Esophagus mucosa (tissue), 1 donor: Measurements from ENCODE around the gene LGR6. TPM values are rescaled to one million over a fixed set of nuclear protein-coding genes. Genes with fewer than 3 reads are reported as not detected.
"Not testable (repeated sequence)": the region's sequence is repeated elsewhere in the genome, so short reads cannot be mapped to it uniquely, and the experiment has no call there.

Source experiments
- ATAC-seq: fragments of 200-7000 bp; cut with Tn5 transposase; one replicate; pipeline ENCODE4 v1.9.1; 2020
- total RNA-seq: library from RNA; stranded (reverse); gene quantifications from one replicate; pipeline ENCODE4 v1.2.4, GENCODE V29; 2023
- donor health status: DM: yes; HTN: yes; CAD: no.

The LGR6 gene
- total RNA-seq, 1 donor from 2014 or later: 2.7 TPM

DNA sequence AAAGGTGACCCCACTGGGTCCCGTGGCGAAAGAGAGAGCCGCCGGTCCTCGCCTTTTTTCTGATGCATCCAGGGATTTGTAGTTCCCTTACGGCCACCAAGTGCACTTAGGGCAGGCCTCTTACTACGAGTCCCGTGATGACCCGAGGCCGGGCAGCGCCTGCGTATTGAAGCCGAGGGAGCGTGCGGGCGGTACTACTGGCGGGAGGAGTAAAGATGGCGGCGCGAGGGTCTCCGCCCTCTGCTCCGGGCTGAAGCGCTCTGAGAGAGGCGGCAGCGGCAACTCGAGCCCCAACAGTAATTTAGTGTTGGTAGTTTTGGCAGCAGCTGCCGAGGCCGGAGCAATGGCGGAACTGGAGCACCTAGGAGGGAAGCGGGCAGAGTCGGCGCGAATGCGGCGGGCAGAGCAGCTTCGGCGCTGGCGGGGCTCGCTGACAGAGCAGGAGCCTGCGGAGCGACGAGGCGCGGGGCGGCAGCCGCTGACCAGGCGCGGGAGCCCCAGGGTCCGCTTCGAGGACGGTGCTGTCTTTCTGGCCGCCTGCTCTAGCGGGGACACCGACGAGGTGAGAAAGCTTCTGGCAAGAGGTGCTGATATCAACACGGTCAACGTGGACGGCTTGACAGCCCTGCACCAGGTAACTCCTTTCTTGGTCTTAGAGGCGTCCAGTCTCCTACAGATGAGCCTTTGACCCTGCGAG is 155.1 kb downstream of the LGR6 start, which contains the start of gene PPP1R12B:
Gene PPP1R12B, plus strand, starts transcription at position 191 of the 697 bp plus-strand sequence. Its CDS starts 153 bp downstream, at position 344.
- peak; percentile 100 for ATAC-seq

DNA sequence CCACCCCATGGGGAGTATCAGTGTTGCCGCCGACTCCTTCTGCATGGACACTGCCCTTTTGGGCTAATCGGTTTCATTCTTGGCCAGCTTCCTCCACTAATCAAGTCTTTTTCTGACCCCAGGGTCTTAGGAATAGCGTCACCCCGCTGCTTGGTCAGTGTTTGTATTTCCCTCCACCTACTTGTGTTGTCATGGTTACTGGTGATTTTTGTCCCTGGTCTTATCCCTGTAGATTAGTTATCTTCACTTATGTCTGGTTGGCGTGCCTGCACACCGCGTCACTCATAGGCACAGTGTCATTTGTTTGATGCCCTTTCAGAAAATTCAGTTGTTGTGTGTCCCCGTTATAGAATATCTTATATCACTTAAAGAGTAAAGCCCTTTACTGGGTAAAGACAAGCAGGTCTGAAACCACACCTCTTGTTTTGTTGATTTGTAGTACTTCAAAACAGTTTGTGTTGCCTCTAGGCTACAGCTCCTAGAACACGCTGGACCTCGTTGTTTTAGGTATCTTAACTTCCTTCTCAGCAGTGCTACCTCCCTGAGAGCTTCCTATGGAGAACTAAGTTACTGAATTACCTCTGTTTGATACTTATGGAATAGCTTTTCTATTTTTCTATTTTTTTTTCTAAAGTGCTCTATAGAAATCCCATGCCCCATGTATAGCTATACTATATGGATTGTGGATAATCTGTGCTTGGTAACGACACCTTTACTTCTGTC is 155.8 kb downstream of the LGR6 start:
- peak; percentile 1 for ATAC-seq

DNA sequence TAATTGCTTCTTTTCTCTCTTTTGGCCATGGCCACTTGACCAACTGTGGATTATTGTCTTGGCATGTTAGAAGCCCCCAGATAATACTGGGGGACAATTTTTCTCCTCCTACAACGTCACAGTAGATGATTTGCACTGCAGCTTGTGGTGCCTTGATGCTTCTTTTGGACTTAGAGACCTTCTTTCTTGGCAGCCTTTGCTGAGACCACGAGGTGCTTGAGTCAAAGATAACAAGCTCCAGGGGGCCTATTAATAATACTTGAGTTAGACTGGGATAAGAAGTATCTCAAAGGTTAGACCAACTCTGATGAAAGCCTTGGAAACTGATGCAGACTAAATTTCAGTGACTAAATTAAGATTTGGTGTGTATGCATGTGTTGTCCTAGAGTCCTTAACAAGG is 158.1 kb downstream of the LGR6 start:
- no peak for ATAC-seq

DNA sequence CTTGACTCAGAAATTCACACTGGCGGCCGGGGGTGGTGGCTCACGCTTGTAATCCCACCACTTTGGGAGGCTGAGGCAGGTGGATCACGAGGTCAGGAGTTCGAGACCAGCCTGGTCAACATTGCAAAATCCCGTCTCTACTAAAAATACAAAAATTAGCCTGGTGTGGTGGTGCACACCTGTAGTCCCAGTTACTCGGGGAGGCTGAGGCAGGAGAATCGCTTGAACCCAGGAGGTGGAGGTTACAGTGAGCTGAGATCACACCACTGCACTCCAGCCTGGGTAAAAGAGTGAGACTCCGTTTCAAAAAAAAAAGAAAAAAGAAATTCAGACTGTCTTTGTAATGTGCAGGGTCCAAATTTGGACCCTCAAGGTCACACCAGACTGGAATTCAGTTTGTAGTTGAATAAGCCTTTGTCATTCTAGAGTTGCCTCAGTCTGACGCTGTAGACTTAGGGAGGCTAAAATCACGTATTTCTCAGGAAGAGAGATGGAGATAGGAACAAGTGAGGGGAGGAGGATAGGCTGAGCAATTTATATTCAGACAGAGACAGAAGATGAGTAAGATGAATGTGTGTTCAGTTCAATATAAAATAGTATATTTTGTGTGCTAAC is 159.1 kb downstream of the LGR6 start:
- ATAC-seq: not testable (repeated sequence)

DNA sequence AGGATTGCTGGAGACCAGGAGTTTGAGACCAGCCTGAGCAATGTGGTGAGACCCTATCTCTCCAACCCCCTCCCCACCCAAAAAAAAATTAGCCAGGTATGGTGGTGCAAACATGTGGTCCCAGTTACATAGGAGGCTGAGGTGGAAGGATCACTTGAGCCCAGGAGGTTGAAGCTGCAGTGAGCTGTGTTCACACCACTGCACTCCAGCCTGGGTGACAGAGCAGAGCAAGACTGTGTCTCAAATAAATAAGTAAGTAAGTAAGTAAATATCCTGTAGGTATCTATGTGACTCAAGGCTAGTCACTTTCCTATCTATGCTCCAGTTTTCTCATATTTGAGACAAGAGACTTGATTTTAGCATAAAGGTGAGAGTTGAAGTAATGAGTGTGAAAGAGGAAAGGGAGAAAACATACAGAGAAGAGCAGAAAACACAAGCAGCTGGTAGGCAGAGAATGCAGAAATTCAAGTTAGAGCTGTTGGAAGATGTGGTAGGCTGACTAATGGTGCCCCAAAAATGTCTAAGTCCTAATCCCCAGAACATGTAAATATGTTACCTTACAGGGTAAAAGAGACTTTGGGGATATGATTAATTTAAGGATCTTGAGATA is 162.4 kb downstream of the LGR6 start:
- peak; percentile 71 for ATAC-seq

DNA sequence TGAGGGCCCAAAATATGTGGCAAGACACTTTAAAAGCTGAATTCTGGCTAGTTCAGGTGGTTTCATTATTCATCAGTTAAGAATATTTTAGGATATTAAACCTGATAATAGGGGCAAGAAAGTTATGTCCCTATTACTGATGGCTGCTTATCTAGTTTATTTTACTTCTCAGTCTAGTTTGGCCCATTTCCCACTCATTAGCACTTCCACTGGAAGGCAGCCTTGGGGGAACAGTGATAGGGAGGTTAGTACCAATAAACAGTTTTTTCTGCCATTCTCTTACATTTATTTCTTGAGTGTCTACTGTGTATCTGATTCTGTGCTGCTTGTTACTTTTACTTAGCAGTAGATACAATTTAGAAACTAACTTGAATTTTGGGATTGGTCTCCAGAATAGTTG is 163.9 kb downstream of the LGR6 start:
- no peak for ATAC-seq

DNA sequence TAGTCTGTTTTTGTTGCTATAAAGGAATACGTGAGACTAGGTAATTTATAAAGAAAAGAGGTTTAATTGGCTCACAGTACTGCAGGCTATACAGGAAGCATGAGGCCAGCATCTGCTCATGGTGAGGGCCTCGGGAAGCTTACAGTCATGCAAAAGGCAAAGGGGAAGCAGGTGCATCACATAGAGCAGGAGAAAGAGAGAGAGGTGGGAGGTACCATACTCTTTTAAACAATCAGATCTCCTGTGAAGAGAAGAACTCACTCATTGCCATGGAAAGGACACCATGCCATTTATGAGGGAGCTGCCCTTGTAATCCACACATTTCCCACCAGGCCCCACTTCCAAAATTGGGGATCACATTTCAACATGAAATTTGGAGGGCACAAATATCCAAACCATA is 167.6 kb downstream of the LGR6 start:
- ATAC-seq: no peak

DNA sequence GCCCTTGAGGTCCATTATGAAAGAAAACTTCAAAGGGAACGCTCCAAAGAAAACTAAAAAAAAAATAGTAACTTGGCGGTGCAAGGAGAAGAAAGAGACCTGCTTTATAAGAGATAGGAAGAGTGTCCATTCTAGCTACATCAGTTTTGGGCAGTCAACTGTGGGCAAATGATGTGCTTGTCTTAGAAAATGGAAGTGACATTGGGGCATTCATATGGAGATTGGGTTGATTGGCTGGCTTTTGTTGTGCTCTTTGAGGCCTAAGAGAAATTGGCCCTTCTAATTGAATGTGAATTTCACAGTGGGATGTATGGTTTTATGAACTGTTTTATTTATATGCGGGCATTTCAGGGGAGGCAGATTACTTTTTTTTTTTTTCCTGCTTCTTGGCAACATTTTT is 168.1 kb downstream of the LGR6 start:
- no peak for ATAC-seq

DNA sequence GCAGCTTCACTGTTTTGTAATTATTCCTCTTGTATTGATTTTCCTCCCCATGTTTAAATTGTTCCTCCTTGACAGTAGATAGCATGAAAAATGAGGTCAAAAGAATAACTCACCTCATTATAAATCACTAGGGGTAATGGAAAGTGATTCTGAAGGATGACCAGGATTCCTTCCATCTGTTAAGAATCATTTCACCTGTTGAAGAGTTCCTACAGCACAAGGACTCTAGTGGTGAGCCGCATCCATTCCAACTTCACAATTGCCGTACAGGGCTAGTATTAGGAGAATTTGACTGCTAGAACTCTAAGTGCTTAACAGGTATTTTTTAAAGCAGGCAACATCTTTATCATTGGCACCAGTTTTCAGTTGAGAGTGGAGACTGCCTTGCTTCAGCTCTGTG is 168.6 kb downstream of the LGR6 start:
- no peak for ATAC-seq

DNA sequence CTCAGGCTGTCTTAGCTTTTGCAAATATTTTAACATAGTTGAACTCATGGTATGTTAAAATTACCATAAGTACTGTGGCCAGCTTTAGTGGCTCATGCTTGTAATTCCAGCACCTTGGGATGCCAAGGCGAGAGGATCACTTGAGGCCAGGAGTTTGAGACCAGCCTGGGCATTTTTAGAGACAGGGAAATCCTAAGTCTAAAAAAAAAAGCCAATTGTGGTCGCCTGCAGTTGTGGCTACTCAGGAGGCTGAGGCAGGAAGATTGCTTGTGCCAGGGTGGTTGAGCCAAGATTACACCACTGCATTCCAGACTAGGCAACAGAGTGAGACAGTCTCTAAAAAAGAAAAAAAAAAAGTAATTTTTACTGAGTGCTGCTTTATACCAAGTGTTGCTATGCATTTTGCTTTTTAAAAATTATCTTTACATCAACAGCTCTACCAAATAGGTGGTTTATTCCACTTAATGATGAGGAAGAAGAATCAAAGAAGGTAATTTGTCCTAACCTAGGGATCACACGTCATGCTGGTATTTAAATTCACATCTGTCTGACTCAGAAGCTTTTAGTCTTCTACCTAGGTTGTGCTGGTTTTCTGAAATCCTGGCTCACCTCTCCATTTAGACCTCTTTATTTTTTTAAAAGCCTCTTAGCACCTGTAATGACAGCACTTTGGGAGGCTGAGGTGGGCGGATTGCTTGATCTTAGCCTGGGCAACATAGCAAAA is 171.7 kb downstream of the LGR6 start:
- no peak for ATAC-seq

DNA sequence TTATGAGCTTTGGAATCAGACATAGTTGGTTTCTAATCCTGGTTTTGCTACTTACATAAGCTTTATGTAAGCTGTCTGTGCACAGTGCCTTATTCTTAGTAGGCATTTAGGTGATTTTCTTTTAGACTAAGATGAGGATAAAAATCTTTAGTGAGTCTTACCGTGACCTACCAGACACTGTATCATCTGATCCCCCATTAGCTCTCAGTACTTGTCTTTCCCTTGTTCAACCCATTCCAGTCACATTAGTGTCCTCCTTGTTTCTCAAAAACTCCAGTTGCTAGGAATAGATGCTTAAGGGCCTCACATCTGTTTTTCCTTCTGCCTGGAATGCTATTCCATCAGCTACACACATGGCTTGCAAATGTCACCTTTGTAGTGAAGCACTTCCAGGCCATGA is 173.7 kb downstream of the LGR6 start:
- ATAC-seq: no peak

Other genes starting within 250 kb of the LGR6 start
- 4.1 TPM for gene LMOD1, start 247.3 kb upstream of the LGR6 start, total RNA-seq
- 36.3 TPM for gene TIMM17A, start 238.3 kb upstream of the LGR6 start, total RNA-seq
- gene RNPEP, start 211.2 kb upstream of the LGR6 start, total RNA-seq: 89.6 TPM
- 391 TPM for gene ELF3, start 183.2 kb upstream of the LGR6 start, total RNA-seq
- gene GPR37L1, start 70.9 kb upstream of the LGR6 start, total RNA-seq: 0.12 TPM
- gene ARL8A, start 49.1 kb upstream of the LGR6 start, total RNA-seq: 38.3 TPM
- gene PTPN7, start 33.2 kb upstream of the LGR6 start, total RNA-seq: 1.2 TPM
- gene UBE2T, start 148.1 kb downstream of the LGR6 start, total RNA-seq: 9.2 TPM
- gene PPP1R12B, start 154.9 kb downstream of the LGR6 start, total RNA-seq: 12.8 TPM